Thymus (tissue), 11 donors: ENCODE measurements around the gene MTG2. TPM values are rescaled to one million over a fixed set of nuclear protein-coding genes. Genes with fewer than 3 reads are reported as not detected.

Experiments used
- DNase-seq, 9 donors: peaks; one replicate each; pipeline ENCODE4 v3.0.0-alpha.2; 2013; ENCODE audit warnings: low spot score in 9 of 9, low read depth in 6 of 9, missing footprints in 1 of 9
- H3K27ac ChIP-seq, 2 donors: one replicate each; pipeline ENCODE4 v1.5.1; 2013; ENCODE audit warnings: control low read depth in 1 of 2, low read depth in 1 of 2, low read length in 1 of 2, mild to moderate bottlenecking in 1 of 2, moderate library complexity in 1 of 2
- H3K27me3 ChIP-seq, 2 donors: one replicate each; pipeline ENCODE4 v1.5.1; 2013; ENCODE audit warnings: low read length in 1 of 2; ENCODE audit not compliant: control insufficient read depth in 2 of 2, insufficient read depth in 1 of 2
- H3K36me3 ChIP-seq, 2 donors: one replicate each; pipeline ENCODE4 v1.5.1; 2013; ENCODE audit warnings: low read length in 1 of 2, mild to moderate bottlenecking in 1 of 2, moderate library complexity in 1 of 2; ENCODE audit not compliant: control insufficient read depth in 2 of 2, insufficient read depth in 2 of 2
- H3K4me1 ChIP-seq, 2 donors: one replicate each; pipeline ENCODE4 v1.5.1; 2013; ENCODE audit warnings: low read length in 2 of 2; ENCODE audit not compliant: control insufficient read depth in 2 of 2, insufficient read depth in 2 of 2
- H3K4me3 ChIP-seq, 2 donors: one replicate each; pipeline ENCODE4 v1.5.1; 2013; ENCODE audit warnings: low read length in 2 of 2, control low read depth in 1 of 2, mild to moderate bottlenecking in 1 of 2
- H3K9me3 ChIP-seq, 2 donors: one replicate each; pipeline ENCODE4 v1.5.1; 2013; ENCODE audit warnings: low read length in 1 of 2, mild to moderate bottlenecking in 1 of 2; ENCODE audit not compliant: control insufficient read depth in 2 of 2, insufficient read depth in 1 of 2
- WGBS: extraction: QIAGEN DNeasy Blood & Tissue Kit; methylation state at CpG from one replicate; pipeline ENCODE4 v1.1.7; 2013; 5-methylcytosine and 5-hydroxymethylcytosine counted together
- polyA plus RNA-seq: library from polyadenylated mRNA; stranded (reverse); fragments of 200-250 nt; gene quantifications from one replicate; pipeline ENCODE4 v1.2.3, GENCODE V29; 2013
- total RNA-seq: library from RNA; stranded (reverse); fragments of 120-200 nt; gene quantifications from one replicate; pipeline ENCODE4 v1.2.4, GENCODE V29; 2013
- donor health status: healthy.

The MTG2 gene
- total and polyA plus RNA-seq, 2 donors, result 24.8 to 47.2 TPM

- DNase-seq, result no peak
- Histone ChIP-seq H3K4me3 (no peak overlapping the region), H3K36me3 (no peaks in the 10 kb centered on the region), H3K4me1 (peaks cover 3 to 4% of the 10 kb centered on the region in 2 donors), H3K27ac (no peak overlapping the region), H3K9me3 (no peaks in the 10 kb centered on the region), H3K27me3 (peaks cover 48 to 87% of the 10 kb centered on the region in 2 donors)
- WGBS, result 71% methylated on average over 38 of the region's 38 CpGs
These were observed 35.3 kb downstream of the MTG2 start for GRCh38 chr20:62217913-62218773.

DNA sequence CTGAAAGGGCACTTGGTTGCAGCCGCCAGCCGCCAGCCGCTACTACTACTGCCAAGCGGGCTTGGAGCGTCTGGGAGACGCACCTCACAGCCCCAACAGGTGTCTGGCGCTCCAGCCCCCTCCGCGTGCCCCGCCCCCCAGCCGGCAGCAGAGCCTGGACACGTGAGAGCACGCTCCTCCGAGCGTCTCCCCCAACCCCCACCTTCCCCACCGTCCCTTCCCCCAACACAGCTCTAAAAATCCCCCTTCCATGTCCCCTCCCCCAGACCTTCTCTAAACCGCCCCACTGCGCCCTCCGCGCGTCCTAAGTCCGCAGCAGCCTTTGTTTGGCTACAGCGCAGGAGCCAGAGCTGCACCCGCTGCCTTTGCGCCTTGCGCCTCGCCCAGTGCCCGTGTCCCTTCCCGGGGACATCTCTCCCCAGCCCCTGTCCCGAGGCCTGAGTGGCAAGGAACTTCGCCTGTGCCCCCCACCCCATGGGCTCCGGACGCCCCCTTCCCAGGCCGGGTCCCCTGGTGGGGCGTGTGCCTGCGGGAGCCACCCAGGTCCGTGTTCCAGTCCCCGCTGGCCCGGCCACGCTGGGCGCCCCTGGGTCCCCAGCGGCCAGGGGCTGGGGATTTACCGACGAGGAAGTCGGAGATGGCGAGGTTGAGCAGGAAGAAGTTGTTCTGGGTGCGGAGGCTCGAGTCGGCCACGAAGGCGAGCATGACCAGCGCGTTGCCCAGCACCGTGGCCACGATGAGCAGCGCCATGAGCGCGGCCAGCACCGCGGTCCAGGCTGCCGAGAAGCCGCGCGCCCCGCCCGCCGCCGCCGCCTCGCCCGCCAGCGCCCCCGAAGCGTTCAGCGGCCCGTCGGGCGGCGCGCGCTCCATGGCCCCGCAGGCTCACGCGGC is 36.5 kb downstream of the MTG2 start:
- Histone ChIP-seq H3K4me3 (peak overlapping the region in 1 of 2 donors; percentile 45), H3K9me3 (no peaks in the 10 kb centered on the region), H3K27ac (no peak overlapping the region), H3K27me3 (peaks cover 48 to 92% of the 10 kb centered on the region in 2 donors), H3K4me1 (peaks cover 3 to 4% of the 10 kb centered on the region in 2 donors), H3K36me3 (no peaks in the 10 kb centered on the region)
- WGBS, result 4% methylated on average over 84 of the region's 84 CpGs
- no peak for DNase-seq

- no peaks in the 10 kb centered on the region for H3K9me3 ChIP-seq
- H3K27ac ChIP-seq, result no peak within 1 kb of the TSS
- WGBS, result 2% methylated on average over 84 of the region's 84 CpGs
- H3K27me3 ChIP-seq, result peaks cover 48 to 92% of the 10 kb centered on the region in 2 donors
- no peaks in the 10 kb centered on the region for H3K36me3 ChIP-seq
- peak in 5 of 9 donors; percentile 34 to 69 (median 52) for DNase-seq
- H3K4me1 ChIP-seq, result peaks cover 3 to 4% of the 10 kb centered on the region in 2 donors
- H3K4me3 ChIP-seq, result peak within 1 kb of the TSS in 1 of 2 donors; percentile 45
These were observed 37.3 kb downstream of the MTG2 start, which contains the start of gene HRH3 for GRCh38 chr20:62219992-62220665. TSS of gene HRH3 (minus strand) at chr20:62220278. CDS start at chr20:62219970, 308 bp downstream.

- DNase-seq, result no peak
- Histone ChIP-seq H3K27ac (no peak overlapping the region), H3K4me1 (peaks cover 3 to 4% of the 10 kb centered on the region in 2 donors), H3K36me3 (no peaks in the 10 kb centered on the region), H3K4me3 (no peak overlapping the region), H3K9me3 (no peaks in the 10 kb centered on the region), H3K27me3 (peaks cover 48 to 93% of the 10 kb centered on the region in 2 donors)
- 6% methylated on average over 46 of the region's 46 CpGs for WGBS
These were observed 38.1 kb downstream of the MTG2 start for GRCh38 chr20:62220666-62221568.

- no peak for DNase-seq
- no peak overlapping the region for H3K4me3 ChIP-seq
- no peaks in the 10 kb centered on the region for H3K9me3 ChIP-seq
- no peaks in the 10 kb centered on the region for H3K36me3 ChIP-seq
- no peak overlapping the region for H3K27ac ChIP-seq
- H3K27me3 ChIP-seq, result peaks cover 38 to 93% of the 10 kb centered on the region in 2 donors
- 92% methylated on average over 18 of the region's 18 CpGs for WGBS
- H3K4me1 ChIP-seq, result peaks cover 3 to 4% of the 10 kb centered on the region in 2 donors
These were observed 39.5 kb downstream of the MTG2 start for GRCh38 chr20:62222266-62222850.

DNA sequence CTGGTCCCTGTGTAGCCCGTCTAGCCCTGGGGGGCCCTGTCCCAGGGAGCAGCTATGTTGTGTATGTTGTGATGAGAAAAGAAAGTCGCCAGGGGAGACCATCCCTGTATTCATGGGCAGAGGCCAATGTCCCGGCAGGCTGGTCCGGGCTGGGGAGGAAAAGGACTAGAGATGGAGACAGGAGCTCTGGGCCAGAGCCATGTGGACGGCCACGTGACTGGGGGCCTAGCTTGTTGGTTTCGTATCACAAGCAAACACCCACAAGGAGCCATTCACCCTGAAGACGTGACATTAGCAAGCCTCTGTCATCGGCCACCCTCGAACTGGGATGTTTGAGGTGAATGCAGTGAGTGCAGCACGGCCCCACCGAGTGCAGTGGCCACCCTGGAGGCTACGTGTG is 40.1 kb downstream of the MTG2 start:
- no peaks in the 10 kb centered on the region for H3K9me3 ChIP-seq
- H3K4me3 ChIP-seq, result no peak overlapping the region
- WGBS, result 86% methylated on average over 13 of the region's 13 CpGs
- DNase-seq, result no peak
- no peaks in the 10 kb centered on the region for H3K36me3 ChIP-seq
- peaks cover 36 to 93% of the 10 kb centered on the region in 2 donors for H3K27me3 ChIP-seq
- peaks cover 3 to 4% of the 10 kb centered on the region in 2 donors for H3K4me1 ChIP-seq
- no peak overlapping the region for H3K27ac ChIP-seq

GRCh38 chr20:62223571-62223970 is 40.7 kb downstream of the MTG2 start:
- DNase-seq, result no peak
- Histone ChIP-seq H3K27ac (no peak overlapping the region), H3K36me3 (no peaks in the 10 kb centered on the region), H3K4me1 (peaks cover 3 to 4% of the 10 kb centered on the region in 2 donors), H3K27me3 (peaks cover 30 to 93% of the 10 kb centered on the region in 2 donors), H3K4me3 (no peak overlapping the region), H3K9me3 (no peaks in the 10 kb centered on the region)
- WGBS, result 89% methylated on average over 9 of the region's 9 CpGs
